D721Med (cell line): ENCODE measurements around the gene FLNB.

Experiments
- DNase-seq: peaks from one replicate; pipeline ENCODE4 v3.0.0; 2011; ENCODE audit warnings: low spot score; ENCODE audit not compliant: insufficient read length
- FAIRE-seq: peaks from 2 replicates; lab custom pipeline; 2011; peaks lifted over from hg19 to GRCh38; lab: Jason Lieb, UNC
- TF ChIP-seq, protein P1 (sequence below): IDR thresholded peaks from 2 replicates; pipeline ENCODE4 v1.5.1; 2012; ENCODE audit warnings: mild to moderate bottlenecking, control low read depth; ENCODE audit not compliant: insufficient read depth; ENCODE audit errors: missing control alignments

FLNB gene

GRCh38 chr3:57992452-57993213, 15.6 kb upstream of the FLNB start:
- no peak for FAIRE-seq
- TF ChIP-seq, protein P1, sequence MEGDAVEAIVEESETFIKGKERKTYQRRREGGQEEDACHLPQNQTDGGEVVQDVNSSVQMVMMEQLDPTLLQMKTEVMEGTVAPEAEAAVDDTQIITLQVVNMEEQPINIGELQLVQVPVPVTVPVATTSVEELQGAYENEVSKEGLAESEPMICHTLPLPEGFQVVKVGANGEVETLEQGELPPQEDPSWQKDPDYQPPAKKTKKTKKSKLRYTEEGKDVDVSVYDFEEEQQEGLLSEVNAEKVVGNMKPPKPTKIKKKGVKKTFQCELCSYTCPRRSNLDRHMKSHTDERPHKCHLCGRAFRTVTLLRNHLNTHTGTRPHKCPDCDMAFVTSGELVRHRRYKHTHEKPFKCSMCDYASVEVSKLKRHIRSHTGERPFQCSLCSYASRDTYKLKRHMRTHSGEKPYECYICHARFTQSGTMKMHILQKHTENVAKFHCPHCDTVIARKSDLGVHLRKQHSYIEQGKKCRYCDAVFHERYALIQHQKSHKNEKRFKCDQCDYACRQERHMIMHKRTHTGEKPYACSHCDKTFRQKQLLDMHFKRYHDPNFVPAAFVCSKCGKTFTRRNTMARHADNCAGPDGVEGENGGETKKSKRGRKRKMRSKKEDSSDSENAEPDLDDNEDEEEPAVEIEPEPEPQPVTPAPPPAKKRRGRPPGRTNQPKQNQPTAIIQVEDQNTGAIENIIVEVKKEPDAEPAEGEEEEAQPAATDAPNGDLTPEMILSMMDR, result no peak
- DNase-seq, result no peak

- DNase-seq, result no peak
- FAIRE-seq, result no peak
- TF ChIP-seq, protein P1, result no peak
These were observed 9.6 kb upstream of the FLNB start for GRCh38 chr3:57998366-57999283.

GRCh38 chr3:57999417-58000115, 8.7 kb upstream of the FLNB start:
- no peak for FAIRE-seq

DNA sequence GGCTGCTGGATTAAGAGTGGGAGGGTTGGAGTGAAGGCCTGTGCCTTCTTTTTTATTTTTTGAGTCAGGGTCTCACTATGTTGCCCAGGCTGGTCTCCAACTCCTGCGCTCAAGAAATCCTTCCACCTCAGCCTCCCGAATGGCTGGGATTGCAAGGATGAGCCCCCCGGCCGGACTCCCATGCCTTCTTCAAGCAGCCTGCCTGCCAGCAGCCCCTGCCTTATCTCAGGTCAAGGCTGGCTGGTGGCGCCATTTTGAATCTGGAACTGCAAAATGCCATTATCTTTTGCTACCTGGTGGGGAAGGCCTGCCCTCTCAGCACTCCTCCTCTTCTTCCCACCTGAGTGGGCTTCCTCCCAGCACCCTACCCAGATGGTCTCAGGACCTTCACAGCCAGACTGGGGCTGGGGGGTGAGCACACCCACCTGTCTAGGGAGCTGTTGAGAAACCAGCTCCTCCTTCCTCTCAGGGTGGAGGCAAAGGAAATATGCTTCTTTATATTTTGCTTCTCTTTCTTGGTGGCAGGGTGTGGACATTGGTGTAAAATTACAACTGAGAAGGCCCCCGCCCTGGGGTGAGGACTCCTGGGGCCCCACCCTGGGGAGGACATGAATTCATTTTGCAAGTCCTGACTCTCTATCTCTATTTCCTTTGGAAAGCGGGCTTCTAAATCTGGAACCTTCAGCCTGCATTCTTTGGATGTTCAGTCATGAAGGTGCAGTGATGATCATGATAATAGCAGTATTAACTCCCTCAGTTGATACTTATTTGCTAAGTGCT, 7.7 kb upstream of the FLNB start:
- DNase-seq, result no peak
- FAIRE-seq, result no peak
- TF ChIP-seq, protein P1, result no peak

More at GRCh38 chr3:57999417-58000115, 8.7 kb upstream of the FLNB start:
- no peak for DNase-seq
- TF ChIP-seq, protein P1, result no peak

DNA sequence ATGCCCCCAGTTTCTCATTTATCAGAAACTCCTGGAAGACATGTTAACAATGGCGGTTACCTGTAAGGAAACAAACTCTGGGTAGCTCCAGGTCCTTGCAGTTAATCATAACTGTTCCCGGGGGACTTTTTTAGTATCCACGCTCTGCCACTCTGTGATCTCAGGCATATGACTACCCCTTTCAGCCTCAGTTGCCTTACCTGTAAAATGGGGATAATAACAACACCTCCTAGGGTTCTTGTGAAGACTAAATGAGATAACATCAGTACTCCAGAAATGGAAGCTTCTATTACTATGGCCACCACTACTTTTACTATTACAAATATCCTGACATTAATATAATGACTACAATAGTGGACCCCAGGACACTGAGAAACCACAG, 7.1 kb upstream of the FLNB start:
- DNase-seq, result no peak
- TF ChIP-seq, protein P1, result no peak
- FAIRE-seq, result no peak

DNA sequence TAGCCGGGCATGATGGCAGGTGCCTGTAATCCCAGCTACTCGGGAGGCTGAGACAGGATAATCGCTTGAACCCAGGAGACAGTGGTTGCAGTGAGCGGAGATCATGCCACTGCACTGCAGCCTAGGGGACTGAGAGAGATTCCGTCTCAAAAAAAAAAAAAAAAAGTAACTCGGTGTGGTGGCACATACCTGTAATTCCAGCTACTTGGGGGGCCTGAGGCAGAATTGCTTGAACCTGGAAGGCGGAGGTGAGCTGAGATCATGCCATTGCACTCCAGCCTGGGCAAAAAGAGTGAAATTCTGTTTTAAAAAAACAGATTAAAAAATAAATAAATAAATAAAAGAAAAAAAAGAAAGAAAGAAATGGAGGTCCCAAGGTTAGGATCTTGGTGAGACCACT, 6.2 kb upstream of the FLNB start:
- FAIRE-seq (no peak), DNase-seq (no peak)
- TF ChIP-seq, protein P1, result no peak
